Activated B cell treated with CpG ODN at 0.5 μM for 24 hours (primary cell): ENCODE measurements around the gene SIRPB1. TPM values are rescaled to one million over a fixed set of nuclear protein-coding genes. Genes with fewer than 3 reads are reported as not detected.
A peak's percentile ranks its signal among the peaks of the same experiment; 100 is the strongest.

Experiments used
- ATAC-seq: fragments of 200-7000 bp; cut with Tn5 transposase; one replicate; pipeline ENCODE4 v1.10.0; 2021; ENCODE audit warnings: low read depth, mild to moderate bottlenecking, moderate library complexity
- CTCF ChIA-PET: fragments of 350-600 bp; sonication (Branson Sonifier 250); formaldehyde crosslinking; loops from one replicate; lab custom pipeline; 2021; ENCODE audit warnings: antibody characterized with exemption; lab: Charles Lee
- POLR2A ChIA-PET: fragments of 350-600 bp; sonication (Branson Sonifier 250); formaldehyde crosslinking; loops from one replicate; lab custom pipeline; 2021; ENCODE audit warnings: antibody characterized with exemption; lab: Charles Lee
- DNase-seq: peaks from one replicate; pipeline ENCODE4 v3.0.0; 2022
- H3K27ac Mint-ChIP-seq: one replicate; pipeline ENCODE4 v1.8.0; 2020; ENCODE audit warnings: mixed read lengths
- H3K27me3 Mint-ChIP-seq: one replicate; pipeline ENCODE4 v1.8.0; 2021; ENCODE audit warnings: mixed read lengths
- H3K36me3 Mint-ChIP-seq: one replicate; pipeline ENCODE4 v1.8.0; 2021; ENCODE audit warnings: low read depth, mixed read lengths
- H3K4me1 Mint-ChIP-seq: one replicate; pipeline ENCODE4 v1.8.0; 2021; ENCODE audit warnings: mixed read lengths
- H3K4me3 Mint-ChIP-seq: one replicate; pipeline ENCODE4 v1.8.0; 2020; ENCODE audit warnings: mild to moderate bottlenecking, mixed read lengths
- H3K9me3 Mint-ChIP-seq: one replicate; pipeline ENCODE4 v1.8.0; 2020; ENCODE audit warnings: mixed read lengths
- intact Hi-C: fragments of 100-400 bp; cut with micrococcal nuclease; formaldehyde crosslinking; loops from one replicate; pipeline ENCODE4 v1.15.1; 2024
- total RNA-seq: library from RNA; stranded (reverse); gene quantifications from 2 replicates; pipeline ENCODE4 v1.2.3, GENCODE V29; 2022
- TF ChIP-seq, protein P1 (sequence below): fragments of 200-600 bp; IDR thresholded peaks from one replicate; pipeline ENCODE4 v1.8.0; 2022; ENCODE audit warnings: antibody characterized with exemption, mild to moderate bottlenecking

SIRPB1 gene
- 1.1 and 1.4 TPM in 2 replicates for total RNA-seq

DNA sequence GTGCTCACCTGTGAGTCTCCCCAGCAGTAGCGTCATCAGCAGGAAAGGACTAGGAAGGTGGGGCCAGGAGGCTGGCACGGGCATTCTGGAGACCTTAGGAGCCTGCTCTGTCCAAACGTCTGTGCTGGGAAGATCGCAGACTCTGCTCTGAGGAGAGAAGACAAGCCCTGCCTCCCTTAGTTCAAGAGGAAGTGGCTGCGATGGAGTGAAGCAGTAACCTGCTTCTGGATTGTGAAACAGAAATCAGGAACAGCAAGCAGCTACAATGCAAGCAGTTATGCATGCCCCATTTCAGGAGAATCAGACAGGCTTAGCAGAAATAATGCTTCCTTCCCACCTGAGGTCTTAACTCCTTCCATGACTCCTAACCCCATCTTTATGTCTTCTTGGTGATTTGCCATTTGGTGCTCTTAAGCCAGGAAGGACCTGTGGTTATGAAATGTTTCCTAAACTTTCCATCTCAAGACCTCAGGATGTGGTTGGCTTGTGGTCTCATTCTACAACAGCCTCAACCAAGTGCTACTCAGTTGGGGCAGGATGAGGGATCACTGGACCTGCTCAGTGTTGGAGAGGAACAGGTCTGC, at the start of gene SIRPB1:
Gene SIRPB1 (minus strand): TSS at position 149 of the 584 bp plus-strand sequence. CDS start 65 bp downstream, at position 84.
- Mint-ChIP-seq H3K36me3 (no peaks in the 10 kb centered on the region), H3K4me1 (peaks cover 70% of the 10 kb centered on the region), H3K27ac (peak within 1 kb of the TSS; percentile 64), H3K27me3 (no peaks in the 10 kb centered on the region), H3K9me3 (no peaks in the 10 kb centered on the region), H3K4me3 (peak within 1 kb of the TSS; percentile 46)
- DNase-seq (no peak), ATAC-seq (peak; percentile 25)
- intact Hi-C loops = loop anchor here (5.0 kb wide), 1 partner anchor 47 kb away; no protein-coding TSS in a partner anchor
- POLR2A ChIA-PET = no interaction called here
- CTCF ChIA-PET = no interaction called here
- TF ChIP-seq, protein P1, sequence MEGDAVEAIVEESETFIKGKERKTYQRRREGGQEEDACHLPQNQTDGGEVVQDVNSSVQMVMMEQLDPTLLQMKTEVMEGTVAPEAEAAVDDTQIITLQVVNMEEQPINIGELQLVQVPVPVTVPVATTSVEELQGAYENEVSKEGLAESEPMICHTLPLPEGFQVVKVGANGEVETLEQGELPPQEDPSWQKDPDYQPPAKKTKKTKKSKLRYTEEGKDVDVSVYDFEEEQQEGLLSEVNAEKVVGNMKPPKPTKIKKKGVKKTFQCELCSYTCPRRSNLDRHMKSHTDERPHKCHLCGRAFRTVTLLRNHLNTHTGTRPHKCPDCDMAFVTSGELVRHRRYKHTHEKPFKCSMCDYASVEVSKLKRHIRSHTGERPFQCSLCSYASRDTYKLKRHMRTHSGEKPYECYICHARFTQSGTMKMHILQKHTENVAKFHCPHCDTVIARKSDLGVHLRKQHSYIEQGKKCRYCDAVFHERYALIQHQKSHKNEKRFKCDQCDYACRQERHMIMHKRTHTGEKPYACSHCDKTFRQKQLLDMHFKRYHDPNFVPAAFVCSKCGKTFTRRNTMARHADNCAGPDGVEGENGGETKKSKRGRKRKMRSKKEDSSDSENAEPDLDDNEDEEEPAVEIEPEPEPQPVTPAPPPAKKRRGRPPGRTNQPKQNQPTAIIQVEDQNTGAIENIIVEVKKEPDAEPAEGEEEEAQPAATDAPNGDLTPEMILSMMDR = no peak

DNA sequence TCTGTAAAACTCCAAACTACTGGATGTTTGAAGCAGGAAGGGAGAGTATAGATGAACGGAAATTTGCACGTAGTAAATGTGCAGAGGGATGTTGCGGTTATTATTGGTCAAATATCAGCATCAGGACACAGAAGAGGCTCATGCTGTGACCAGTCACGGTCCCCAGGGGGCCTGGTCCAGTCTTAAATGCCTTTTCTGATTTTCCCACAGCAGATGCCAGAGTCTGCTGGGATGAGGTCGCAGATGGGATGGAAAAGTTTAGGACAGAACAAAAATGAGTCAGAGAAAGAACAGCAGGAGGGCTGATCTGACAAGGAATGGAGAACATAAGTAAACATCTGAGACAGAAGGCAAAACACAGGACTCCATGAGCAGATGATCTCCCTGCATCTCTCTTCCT, 49.5 kb upstream of the SIRPB1 start:
- H3K27ac Mint-ChIP-seq = no peak overlapping the region
- intact Hi-C loops = loop anchor here (5.0 kb wide), 1 partner anchor 47 kb away; the partner anchor contains the start of gene SIRPB1
- ATAC-seq (no peak), DNase-seq (no peak)
- POLR2A ChIA-PET = no interaction called here
- CTCF ChIA-PET = no interaction called here
- H3K4me3 Mint-ChIP-seq = no peak overlapping the region
- H3K36me3 Mint-ChIP-seq = no peaks in the 10 kb centered on the region
- H3K9me3 Mint-ChIP-seq = no peaks in the 10 kb centered on the region
- TF ChIP-seq, protein P1 = no peak
- H3K27me3 Mint-ChIP-seq = peaks cover 2% of the 10 kb centered on the region
- H3K4me1 Mint-ChIP-seq = peaks cover 17% of the 10 kb centered on the region

DNA sequence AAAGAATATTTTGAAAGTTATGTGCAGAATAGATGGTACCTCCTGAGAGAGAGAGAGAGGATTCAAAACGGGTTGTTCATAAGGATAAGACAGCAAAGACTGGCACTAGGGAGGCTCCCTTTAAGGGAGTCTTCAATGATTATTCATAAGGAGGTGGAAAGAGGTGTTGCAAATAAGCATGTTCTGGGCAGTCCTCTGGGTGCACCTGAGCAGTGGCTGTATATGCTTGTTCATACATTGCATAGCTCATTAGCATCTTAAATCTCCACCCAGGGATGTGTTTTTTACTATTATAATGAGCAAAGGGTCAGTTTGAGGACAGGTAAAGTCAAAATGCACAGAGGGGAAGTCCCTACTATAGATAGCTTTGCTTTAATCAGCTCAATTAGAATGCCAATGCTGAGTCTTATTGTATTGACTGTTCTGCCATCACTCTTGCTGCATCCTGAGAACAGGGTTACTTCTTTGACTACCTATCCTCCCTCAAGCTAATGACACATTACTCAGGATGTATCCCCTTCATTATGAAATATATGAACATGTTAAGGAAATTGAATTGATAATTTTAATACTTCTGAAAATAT, 47.8 kb upstream of the SIRPB1 start:
- H3K4me1 Mint-ChIP-seq = peaks cover 28% of the 10 kb centered on the region
- ATAC-seq = no peak
- H3K9me3 Mint-ChIP-seq = no peaks in the 10 kb centered on the region
- peaks cover 2% of the 10 kb centered on the region for H3K27me3 Mint-ChIP-seq
- no peak overlapping the region for H3K27ac Mint-ChIP-seq
- TF ChIP-seq, protein P1 = no peak
- no peak for DNase-seq
- H3K4me3 Mint-ChIP-seq = no peak overlapping the region
- CTCF ChIA-PET = no interaction called here
- POLR2A ChIA-PET = no interaction called here
- H3K36me3 Mint-ChIP-seq = no peaks in the 10 kb centered on the region
- intact Hi-C loops = loop anchor here (5.0 kb wide), 1 partner anchor 45 kb away; the partner anchor contains the start of gene SIRPB1

DNA sequence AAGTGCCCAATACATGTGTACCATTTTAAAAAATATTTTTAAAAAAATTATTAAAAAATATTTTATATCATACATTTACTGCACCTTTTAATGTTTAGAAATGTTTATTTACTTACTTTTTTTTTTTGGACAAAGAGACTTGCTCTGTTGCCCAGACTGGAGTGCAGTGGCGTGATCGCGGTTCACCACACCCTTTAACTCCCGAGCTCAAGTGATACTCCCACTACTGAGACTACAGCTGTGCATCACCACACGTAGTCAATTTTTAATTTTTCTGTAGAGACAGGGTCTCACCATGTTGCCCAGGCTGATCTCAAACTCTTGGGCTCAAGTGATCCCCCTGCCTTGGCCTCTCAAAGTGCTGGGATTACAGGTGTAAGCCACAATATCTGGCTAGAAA, 47.0 kb upstream of the SIRPB1 start:
- Mint-ChIP-seq H3K36me3 (no peaks in the 10 kb centered on the region), H3K4me3 (no peak overlapping the region), H3K9me3 (no peaks in the 10 kb centered on the region), H3K27ac (no peak overlapping the region), H3K27me3 (peaks cover 2% of the 10 kb centered on the region), H3K4me1 (peaks cover 34% of the 10 kb centered on the region)
- POLR2A ChIA-PET = no interaction called here
- CTCF ChIA-PET = no interaction called here
- DNase-seq (no peak), ATAC-seq (no peak)
- intact Hi-C loops = loop anchor here (5.0 kb wide), 1 partner anchor 45 kb away; the partner anchor contains the start of gene SIRPB1
- TF ChIP-seq, protein P1 = no peak

DNA sequence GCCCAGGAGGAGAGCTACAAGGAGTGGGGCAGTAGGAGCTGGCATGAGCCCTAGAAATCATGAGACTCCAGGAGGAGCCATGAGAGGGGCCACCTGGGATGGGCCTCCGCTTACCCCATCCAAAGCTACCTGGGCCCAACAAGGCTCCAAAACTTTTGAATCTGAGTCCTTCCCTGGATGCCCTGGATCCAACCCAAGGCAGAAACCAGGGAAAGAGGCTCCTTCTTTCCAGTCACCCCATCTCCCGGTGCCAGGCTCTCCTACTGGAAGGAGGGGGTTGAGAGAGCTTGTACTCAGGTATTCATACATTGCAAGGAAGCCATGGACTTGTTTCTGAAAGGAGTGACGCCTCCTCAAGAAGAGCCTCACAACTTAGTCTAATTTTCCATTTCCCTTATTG, 45.5 kb upstream of the SIRPB1 start:
- TF ChIP-seq, protein P1 = no peak

More for the DNA sequence above, 45.5 kb upstream of the SIRPB1 start:
- H3K4me1 Mint-ChIP-seq = peaks cover 36% of the 10 kb centered on the region
- no peaks in the 10 kb centered on the region for H3K27me3 Mint-ChIP-seq
- ATAC-seq = no peak
- POLR2A ChIA-PET = interaction anchor here (1.0 kb wide), 1 partner anchor 9 kb away, joined by 3 read pairs; no protein-coding TSS in a partner anchor
- DNase-seq = no peak
- intact Hi-C loops = loop anchor here (5.0 kb wide), 1 partner anchor 43 kb away; the partner anchor contains the start of gene SIRPB1
- no peak overlapping the region for H3K27ac Mint-ChIP-seq
- H3K9me3 Mint-ChIP-seq = no peaks in the 10 kb centered on the region
- CTCF ChIA-PET = interaction anchor here (1.0 kb wide), 1 partner anchor 162 kb away, joined by 5 read pairs; no protein-coding TSS in a partner anchor
- no peak overlapping the region for H3K4me3 Mint-ChIP-seq
- H3K36me3 Mint-ChIP-seq = no peaks in the 10 kb centered on the region
